Measurements from ENCODE around the gene WDR72.
"Not testable (repeated sequence)": the region's sequence is repeated elsewhere in the genome, so short reads cannot be mapped to it uniquely, and the experiment has no call there.

The WDR72 gene

DNA sequence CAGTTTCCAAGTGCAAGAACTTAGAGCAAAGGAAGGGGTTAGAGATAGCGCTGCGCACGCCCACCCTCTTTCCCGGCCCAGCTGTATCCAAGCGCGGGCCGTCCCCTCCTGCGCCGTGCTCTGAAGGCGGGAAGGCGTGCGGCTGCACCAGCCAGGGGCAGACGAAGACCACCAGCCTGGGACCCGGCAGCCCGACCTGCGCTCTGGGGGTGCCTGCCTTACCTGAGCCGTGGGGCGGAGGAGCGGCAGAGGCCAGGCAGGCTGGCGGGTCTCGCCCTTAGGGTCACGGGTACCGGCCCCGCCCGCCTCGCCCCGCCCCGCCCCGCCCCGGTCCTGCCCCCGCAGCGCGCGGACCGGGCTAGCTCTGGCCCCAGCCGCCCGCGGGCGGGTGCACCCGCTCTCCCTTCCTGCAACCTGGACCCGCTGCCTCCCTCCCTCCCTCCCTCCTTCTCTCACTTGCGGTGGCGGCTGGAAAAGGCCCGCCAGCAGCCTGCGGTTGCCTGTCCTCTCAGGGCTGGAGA, at the start of gene WDR72:
WDR72 (minus strand) TSS at position 253 of the 521 bp plus-strand sequence. CDS start 26,514 bp downstream, outside the sequence.
- DNase-seq (ENCODE audit: low read depth, low spot score), result no peak

DNA sequence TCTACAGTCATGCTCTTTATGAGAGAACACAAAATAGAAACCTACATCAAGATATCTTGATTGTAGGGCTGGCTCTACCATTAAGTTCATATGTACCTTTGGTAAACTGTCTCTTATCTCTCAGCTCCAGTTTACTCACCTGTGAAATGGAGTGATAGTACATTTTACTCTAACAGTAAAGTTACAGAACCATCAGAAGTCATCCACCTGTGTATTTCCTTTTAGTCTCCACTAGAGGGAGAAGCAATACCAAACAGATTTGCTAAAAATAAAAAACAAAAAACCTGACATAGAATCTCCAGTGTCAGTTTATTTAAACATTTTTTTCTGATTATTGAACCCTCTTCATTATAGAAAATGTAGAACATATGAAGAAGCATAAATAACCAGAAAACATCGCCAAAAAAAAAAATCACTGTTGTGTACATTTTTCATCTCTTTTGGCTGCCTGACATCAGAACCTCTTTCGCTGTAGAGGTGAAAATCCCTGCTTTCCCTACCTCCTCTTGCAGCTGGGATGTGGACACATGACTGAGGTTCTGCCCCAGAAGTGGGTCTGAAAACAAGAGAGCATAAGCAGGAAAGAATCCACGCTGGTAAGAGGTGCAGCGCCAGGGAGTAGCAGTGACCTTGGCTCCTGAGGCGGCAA, 48.7 kb upstream of the WDR72 start:
- DNase-seq (ENCODE audit: low read depth, low spot score), result no peak

DNA sequence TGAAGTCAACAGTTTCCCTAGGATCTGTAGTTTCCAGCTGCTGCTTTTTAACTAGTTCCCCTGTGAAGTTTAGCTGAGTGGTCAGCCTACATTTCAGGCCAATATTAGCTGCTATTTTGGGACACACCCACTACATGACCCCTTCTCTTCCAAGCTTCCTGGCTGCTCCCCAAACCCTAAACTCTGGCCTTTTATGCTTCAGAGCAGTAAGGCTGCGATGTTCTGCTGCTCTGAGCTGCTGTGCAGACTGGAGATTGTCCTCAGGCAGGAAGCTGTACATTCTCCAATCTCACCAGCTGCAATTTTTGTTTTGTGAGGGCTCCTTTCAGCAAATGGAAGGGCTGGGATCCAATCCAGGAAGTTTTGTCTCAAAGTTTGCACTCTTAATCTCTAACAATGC, 48.0 kb upstream of the WDR72 start:
- no peak for DNase-seq (ENCODE audit: low read depth, low spot score)

- DNase-seq (ENCODE audit: low read depth, low spot score), result no peak
Observed at GRCh38 chr15:53802672-53803071, 43.2 kb upstream of the WDR72 start.

DNA sequence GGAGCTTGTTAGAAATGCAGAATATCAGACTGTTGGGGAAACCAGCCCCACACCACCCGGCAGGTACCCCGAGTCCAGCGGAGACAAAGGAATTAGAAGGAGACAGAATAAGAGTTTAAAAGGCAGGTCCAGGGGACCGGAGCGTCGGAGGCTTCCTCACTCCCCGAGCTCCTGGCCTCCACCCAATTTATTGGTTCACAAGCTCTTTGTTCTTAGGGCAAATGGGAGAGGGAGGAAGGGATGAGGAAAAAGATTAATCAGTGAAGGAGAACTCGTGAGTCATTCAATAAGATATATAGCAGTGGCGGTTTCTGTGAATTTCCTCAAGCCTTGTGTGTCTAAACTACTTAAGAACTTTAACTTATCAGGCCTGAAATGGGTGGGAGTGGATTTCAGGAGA, 32.1 kb upstream of the WDR72 start:
- no peak for DNase-seq (ENCODE audit: low read depth, low spot score)

GRCh38 chr15:53789654-53790375, 30.4 kb upstream of the WDR72 start:
- no peak for DNase-seq (ENCODE audit: low read depth, low spot score)

- DNase-seq (ENCODE audit: low read depth, low spot score), result no peak
Observed at GRCh38 chr15:53786401-53786800, 26.9 kb upstream of the WDR72 start.

- DNase-seq (ENCODE audit: low read depth, low spot score), result not testable (repeated sequence)
Observed at GRCh38 chr15:53785241-53785640, 25.8 kb upstream of the WDR72 start.

GRCh38 chr15:53762916-53763315, 3.5 kb upstream of the WDR72 start:
- no peak for DNase-seq (ENCODE audit: low read depth, low spot score)

DNA sequence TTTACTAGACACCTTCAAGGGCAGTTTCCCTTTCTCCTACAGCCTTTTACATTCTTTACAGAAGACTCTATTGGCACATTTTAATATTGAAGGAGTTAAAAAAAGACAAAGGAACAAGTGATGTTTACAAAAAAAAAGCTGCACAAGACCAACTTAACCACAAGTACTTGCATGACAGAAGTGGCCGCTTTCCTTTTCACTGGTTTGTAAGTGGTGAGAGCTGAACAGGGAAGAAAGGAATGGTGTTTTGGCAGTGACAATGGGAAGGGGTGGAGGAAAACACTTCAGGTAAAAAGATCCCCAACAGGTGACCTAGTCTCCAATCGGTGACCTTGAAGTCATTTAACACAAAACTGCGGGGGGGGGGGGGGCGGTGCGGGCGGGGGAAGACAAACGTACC, 1.1 kb downstream of the WDR72 start:
- no peak for DNase-seq (ENCODE audit: low read depth, low spot score)

DNA sequence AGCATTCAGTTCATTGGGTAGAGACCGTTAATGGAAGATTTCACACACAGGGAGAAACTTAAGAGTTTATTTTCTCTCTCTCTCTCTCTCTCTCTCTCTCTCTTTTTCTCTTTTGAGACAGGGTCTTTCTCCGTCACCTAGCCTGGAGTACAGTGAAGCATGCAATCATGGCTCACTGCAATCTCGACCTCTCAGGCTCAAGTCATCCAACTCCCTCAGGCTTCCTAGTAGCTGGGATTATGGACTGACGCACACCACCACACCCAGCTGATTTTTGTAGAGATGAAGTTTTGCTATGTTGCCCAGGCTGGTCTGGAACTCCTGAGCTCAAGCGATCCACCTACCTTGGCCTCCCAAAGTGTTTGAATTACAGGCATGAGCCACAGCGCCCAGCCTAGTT, 1.6 kb downstream of the WDR72 start:
- DNase-seq (ENCODE audit: low read depth, low spot score), result no peak

DNA sequence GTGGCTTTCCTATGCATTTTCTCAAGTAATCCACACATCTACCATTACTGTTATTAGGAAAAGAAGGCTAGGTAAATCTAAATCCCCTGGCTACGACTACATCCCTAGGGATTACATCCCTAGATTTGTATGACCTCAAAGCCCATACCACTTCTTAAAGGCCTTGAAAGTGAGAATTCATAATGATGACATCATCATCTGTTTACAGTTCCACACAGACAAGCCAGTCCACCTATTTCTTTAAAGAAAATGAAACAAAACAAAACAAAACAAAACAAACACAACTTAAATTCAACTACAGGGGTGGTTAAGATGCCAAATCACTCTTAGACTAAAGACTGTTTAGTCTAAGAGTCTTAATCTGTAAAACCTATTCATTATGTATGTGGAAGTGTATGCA, 5.7 kb downstream of the WDR72 start:
- DNase-seq (ENCODE audit: low read depth, low spot score), result no peak

DNA sequence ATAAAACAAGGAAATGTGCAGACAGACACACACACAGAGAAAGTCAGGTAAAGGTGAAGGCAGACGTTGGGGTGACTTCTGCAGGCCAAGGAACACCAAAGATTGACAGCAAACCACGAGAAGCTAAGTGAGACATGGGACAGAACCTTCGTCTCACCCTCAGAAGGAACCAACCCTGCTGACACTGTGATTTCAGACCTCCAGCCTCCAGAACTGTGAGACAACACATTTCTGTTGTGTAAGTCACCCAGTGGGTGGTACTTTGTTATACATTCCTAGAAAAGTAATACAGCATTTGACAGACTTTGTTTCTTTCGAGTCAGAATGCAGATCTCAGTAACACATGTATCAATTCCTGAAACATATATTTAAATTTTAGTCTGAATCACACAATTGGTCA, 7.1 kb downstream of the WDR72 start:
- DNase-seq (ENCODE audit: low read depth, low spot score), result no peak

DNA sequence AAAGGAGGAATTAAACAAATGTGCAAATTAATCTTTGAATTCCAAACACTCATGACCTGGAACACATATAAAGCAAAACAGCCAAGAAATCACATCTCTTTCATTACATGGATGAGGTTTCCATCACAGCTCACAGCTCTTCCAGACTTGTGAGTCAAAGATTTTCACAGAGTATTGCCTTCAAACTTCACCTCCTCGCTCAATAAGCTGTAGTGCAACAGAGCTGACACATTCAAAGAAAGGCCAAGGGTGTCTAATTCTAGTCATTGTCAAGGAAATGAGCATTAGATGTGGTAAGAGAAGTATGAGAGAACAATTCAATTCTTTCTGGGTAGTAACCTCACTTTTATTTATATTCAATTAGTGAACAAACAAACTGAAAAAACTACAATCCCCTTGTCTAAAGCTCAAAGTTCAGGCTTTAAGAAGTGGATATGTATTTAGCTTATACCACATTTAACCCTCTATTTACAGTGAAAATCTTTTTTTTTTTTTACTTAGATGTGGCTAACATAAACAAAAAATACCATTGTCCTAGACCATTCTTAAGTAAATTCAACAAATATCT, 11.9 kb downstream of the WDR72 start:
- DNase-seq (ENCODE audit: low read depth, low spot score), result no peak

DNA sequence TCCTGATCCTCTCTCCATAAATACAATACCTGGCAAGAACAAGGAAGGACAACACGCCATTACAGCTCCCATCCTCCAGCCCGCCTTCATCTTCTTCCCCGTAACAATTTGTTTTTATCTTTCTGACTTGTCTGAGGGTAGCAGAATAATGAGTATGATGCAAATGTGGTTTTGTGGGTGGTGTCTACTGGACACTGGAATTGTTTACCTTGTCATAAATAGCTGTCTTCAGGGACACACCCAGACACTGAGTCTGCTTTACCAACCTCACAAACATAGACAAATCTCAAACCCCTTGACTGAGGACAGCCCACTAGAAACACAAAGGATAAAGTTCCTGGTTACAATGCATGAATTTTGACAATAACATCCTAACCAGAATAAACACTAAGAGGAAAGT, 13.4 kb downstream of the WDR72 start:
- DNase-seq (ENCODE audit: low read depth, low spot score), result no peak

GRCh38 chr15:53739651-53740050, 19.8 kb downstream of the WDR72 start:
- DNase-seq (ENCODE audit: low read depth, low spot score), result no peak

GRCh38 chr15:53739187-53739586, 20.3 kb downstream of the WDR72 start:
- no peak for DNase-seq (ENCODE audit: low read depth, low spot score)

DNA sequence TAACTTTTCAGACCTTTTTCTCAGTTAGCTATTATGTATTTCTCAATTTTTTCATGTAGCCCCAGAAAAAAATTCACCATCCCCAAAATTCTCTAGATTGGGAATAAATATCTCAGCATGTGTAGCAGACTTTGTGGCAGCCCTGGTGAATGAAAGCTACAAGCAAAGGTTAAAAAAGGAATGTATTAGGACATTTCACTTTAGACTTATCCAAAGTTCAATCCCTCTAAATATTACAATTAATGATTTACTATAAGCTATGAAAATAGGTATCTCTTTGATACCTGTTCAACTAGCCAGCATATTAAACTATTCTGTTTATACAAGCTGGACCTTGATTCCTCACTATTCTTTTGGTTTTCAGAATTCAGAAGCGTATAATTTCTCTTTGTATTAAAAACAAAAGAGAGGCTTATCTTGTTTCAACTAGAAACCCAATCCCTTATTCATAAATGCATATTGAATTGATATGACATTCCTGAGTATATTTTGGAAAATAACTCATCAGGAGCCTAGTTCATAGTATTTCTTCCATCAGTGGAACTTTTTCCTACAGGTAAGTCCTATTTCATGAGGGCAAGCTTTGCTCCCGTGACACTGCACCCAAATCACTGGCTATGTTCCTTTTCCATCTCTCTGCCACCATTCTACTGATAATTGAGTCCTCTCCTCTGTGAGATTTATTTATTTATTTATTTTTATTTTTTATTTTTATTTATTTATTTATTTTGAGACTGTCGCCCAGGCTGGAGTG, 38.0 kb downstream of the WDR72 start:
- DNase-seq (ENCODE audit: low read depth, low spot score), result no peak

GRCh38 chr15:53716909-53717876, 42.3 kb downstream of the WDR72 start:
- DNase-seq (ENCODE audit: low read depth, low spot score), result no peak

DNA sequence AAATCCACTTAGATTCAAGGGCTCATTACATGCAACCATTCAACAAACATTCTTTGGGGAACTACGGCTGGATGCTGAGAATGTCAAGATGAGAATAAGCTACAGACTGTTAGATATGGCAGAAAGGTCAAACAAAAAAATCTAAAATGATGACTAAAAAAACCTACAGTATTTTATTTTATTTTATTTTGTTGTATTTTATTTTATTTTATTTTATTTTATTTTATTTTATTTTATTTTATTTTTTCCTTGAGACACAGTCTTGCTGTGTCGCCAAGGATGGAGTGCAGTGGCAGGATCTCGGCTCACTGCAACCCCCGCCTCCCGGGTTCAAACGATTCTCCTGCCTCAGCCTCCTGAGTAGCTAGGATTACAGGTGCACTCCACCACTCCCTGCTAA, 46.2 kb downstream of the WDR72 start:
- DNase-seq (ENCODE audit: low read depth, low spot score), result no peak

GRCh38 chr15:53710906-53711305, 48.6 kb downstream of the WDR72 start:
- no peak for DNase-seq (ENCODE audit: low read depth, low spot score)
